ENCODE measurements around the gene SLCO3A1.

Gene SLCO3A1

DNA sequence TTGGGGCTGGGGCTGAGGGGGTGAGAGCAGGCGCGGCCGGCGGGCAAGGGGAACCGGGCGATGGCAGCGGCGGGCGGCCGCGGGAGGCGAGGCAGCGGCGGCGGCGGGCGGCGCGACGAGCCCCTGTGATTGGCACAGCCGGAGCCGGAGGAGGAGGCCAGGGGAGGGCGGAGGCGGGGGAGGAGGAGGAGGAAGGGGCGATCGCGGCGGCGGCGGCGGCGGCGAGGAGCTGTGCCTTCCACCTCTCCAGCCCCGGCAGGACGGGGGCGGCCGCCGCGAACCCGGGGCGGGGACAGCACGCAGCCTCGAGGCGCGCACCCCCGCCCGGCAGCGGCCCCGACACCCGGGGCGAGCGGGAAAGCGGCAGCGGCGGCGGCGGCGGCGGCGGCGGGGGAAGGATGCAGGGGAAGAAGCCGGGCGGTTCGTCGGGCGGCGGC is at the start of gene SLCO3A1:
Gene SLCO3A1, plus strand, starts transcription at position 198 of the 437 bp plus-strand sequence.
- peak in 1 of 3 experiments; percentile 44 for DNase-seq (ENCODE audit: low read depth in 2 of 3, low spot score in 2 of 3)

DNA sequence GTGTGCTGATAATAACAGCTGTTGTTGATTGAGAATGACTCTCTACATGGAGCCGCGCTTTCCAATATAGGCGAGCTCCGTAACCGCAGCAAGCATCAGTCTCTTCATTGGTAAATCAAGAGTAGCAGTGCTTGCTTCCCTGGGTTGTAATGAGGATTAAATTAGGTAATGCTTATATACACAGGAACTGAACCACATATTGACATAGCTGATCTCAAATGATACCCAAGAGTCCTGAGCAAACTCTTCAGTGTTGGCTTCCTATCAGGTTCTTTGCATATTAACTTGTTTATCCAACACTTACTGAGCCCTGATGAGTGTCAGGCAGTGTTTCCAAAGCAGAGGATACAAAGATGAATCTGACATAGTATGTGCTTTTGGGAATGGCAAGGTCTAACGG is 46.4 kb upstream of the SLCO3A1 start:
- DNase-seq (ENCODE audit: low read depth in 2 of 3, low spot score in 2 of 3): no peak

DNA sequence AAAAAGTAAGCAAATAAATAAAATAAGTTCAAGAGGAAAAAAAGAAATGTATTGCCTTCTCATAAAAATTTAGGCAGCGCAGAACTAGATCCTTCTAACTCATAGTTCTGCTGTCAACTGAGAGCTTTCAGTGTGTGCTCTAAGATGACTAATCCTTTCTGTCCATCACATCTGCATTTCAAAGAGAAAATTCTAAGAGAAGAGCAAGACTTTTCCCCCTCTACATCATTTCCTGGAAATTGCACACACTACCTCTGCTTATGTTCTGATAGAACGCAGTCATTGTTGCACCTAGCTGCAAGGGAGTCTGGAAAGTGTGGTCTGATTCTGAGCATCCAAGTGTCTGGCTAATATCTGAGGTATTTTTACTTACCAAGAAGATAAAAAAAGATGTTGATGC is 39.6 kb upstream of the SLCO3A1 start:
- DNase-seq (ENCODE audit: low read depth in 2 of 3, low spot score in 2 of 3): no peak

DNA sequence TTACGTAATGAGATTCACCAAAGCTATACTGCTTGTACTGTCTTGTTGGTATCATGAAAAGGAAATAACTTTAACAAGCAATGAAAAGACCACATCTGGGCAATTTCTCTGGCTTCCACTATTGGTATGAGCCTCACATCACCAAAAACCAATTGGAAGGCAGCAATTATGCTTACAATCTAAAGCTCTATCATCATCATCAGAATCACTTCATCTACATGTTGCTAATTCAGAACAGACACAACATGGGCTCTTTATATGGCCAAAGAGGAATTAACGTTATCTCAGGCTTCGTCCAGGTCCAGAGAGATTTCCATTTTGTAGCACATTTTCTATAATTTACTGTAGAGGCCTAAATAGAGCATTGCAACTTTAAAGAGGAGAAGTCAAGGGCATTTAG is 36.6 kb upstream of the SLCO3A1 start:
- no peak for DNase-seq (ENCODE audit: low read depth in 2 of 3, low spot score in 2 of 3)

DNA sequence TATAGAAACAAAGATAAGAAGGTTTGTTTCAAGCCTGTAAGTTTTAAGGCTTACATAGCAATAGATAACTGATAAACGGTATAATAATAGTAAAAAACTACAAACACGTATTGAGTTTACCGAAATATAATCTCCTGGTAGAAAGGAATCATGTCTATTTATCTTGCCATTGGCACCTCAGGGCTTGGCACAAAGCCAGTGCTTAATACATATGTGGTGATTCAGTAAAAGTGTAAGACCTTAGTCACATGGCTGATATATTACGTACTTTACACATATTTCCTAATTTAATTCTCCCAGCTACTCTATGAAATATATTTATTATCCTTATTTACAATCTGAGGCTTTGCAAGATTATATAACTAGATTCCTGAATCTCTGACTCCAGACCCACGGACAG is 32.0 kb upstream of the SLCO3A1 start:
- DNase-seq (ENCODE audit: low read depth in 2 of 3, low spot score in 2 of 3): no peak

DNA sequence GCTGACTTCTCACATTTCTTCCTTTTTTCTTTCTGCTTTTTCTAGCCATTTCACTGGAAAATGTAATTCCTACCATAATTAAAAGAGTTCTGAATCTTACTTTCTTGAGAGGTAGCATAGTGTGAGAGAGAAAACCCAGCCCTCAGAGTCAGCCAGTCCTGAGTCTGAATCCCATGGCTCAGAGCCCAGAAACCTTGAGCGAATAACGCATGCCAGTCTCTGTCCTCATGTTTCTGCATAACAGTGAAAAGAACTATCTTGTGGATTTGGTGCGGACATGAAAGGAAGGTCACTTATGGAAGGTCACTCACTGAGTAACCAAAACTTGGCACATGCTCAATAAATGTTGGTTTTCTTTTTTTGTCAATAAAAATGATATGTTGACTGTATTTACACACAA is 29.3 kb upstream of the SLCO3A1 start:
- no peak for DNase-seq (ENCODE audit: low read depth in 2 of 3, low spot score in 2 of 3)

DNA sequence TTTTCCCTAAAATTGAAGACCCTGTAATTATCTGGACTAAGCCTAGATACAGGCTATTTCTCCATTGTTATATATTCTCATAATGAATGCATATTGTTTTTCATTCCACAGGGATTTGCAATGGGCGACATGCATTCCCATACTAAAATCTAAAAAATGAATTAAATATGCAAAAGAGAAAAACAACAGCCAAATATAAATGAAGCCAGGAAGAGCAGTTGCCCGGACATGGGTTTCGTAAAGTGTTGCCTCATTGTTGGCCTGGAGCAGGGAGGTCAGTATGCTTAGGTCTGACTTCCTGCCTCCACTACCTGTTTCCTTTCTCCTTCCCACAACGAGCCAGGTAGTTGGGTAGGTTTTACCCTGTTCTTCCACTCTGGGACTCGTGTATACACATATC is 27.1 kb upstream of the SLCO3A1 start:
- DNase-seq (ENCODE audit: low read depth in 2 of 3, low spot score in 2 of 3): no peak

DNA sequence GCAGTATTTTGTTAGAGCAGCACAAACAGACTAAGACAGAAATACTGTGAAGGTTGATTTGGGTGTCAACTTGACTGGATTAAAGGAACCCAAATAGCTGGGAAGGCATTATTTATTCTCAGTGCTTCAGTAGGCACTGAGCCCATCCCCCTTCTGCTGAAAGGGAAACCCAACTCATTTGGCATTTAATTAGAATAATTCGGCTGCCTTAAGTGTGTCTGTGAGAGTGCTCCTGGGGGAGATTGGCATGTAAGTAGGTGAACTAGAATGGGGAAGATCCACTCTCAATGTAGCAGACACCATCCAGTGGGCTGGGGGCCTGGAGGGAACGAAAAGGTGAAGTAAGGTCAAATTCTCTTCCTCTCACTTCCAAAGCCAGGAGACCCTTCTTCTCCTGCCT is 20.5 kb upstream of the SLCO3A1 start:
- no peak for DNase-seq (ENCODE audit: low read depth in 2 of 3, low spot score in 2 of 3)

DNA sequence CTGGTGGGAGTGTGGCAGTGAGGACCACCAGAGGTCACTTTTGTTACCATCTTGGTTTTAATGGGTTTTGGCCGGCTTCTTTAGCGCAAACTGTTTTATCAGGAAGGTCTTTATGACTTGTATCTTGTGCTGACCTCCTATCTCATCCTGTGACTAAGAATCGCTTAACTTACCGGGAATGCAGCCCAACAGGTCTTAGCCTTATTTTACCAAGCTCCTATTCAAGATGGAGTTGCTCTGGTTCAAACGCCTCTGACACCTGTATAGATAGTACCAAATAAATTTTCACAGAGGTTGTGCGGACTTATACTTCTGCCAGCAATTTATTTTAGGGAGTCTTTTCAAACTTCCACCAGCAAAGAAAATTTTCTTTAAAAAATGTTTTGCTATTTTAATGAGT is 13.6 kb upstream of the SLCO3A1 start:
- no peak for DNase-seq (ENCODE audit: low read depth in 2 of 3, low spot score in 2 of 3)

DNA sequence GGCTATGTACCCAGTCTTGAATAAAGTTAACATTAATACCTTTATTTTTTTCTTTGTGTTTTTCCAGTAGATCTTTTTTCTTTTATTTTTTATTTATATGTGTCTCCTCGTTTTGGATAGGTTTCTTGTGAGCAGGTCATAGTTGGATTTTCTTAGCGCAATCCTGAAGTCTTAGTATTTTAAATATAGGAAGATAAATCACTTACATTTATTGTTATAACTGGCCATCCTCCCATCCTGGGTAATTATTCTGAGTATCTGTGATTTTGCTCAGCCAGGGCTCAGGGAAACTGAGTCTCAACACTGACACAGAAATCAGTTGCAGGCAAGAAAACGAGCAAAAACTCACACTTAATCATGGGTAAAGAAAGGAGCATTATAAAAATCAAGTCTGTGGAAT is 11.6 kb upstream of the SLCO3A1 start:
- DNase-seq (ENCODE audit: low read depth in 2 of 3, low spot score in 2 of 3): no peak

DNA sequence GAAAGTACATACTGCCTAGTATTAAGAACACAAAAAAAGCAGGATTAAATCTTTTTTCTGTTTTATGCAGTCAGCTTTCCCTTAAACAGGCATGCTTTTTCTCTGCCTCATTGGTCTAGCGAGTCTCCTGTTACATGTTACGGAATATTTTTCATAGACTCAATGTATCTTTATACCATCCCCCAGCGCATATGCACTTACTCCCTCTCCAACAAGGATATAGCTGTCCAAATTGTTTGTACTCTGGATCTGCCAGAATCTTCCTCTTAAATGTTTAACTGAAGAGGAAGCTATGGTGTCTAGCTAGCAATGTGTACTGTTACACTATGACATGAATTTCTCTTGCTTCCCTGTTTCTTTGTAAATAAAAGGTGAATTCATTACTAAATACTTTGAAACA is 9.2 kb upstream of the SLCO3A1 start:
- no peak for DNase-seq (ENCODE audit: low read depth in 2 of 3, low spot score in 2 of 3)

DNA sequence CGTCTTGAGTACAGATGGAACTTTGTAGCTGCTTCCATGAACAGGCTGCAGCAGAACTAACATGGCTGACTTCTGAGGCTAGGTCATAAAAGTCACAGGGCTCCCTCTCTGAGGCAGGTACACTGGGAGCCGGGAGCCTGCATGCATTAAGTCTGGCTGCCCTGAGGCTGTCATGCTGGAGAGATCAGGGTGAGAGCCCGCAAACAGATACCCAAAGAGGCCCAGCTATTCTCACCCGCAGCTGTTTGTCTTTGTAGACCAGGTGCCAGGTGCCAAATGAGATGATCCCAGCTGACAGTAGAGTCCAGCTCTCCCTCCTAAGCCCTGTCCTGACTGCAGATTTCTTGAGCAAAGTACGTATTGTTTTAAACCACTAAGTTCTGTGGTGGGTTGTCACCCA is 8.6 kb upstream of the SLCO3A1 start:
- no peak for DNase-seq (ENCODE audit: low read depth in 2 of 3, low spot score in 2 of 3)

DNA sequence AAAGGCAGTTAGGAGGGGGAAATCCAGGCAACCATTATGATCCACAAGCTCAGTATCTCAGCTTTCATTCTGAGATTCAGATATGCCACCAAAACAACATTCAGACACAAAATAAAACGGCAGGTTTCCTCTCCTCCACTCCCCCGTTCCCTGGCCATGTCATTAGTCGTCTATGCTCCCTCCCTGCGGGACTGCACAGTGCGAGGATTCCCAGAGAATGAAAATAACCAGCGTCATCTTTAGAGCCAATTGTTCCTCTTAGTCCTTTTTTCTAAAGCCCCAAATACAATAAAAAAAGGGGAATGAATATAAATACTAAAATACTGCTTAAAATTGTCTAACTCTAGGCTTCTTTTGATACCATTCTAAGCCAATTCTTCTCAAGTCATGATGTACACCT is 7.8 kb upstream of the SLCO3A1 start:
- DNase-seq (ENCODE audit: low read depth in 2 of 3, low spot score in 2 of 3): no peak

DNA sequence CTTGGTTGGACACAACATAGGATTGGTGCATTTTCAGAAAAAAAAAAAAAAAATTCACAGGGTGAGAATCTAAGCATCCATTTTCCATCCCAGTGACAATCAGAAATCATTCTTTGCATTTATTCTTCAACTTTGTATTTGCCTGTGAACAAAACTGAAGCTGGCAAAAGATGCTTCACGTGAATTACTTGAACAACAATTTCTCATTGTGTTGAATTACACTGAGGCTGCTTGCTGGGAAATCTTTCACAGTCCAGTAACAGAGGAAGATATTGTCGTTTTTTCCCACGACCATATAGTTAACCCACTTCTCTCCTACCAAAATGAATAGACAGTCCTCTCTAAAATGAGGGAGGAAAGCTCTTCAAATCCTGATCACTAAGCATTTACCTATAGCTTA is 4.3 kb upstream of the SLCO3A1 start:
- DNase-seq (ENCODE audit: low read depth in 2 of 3, low spot score in 2 of 3): no peak

DNA sequence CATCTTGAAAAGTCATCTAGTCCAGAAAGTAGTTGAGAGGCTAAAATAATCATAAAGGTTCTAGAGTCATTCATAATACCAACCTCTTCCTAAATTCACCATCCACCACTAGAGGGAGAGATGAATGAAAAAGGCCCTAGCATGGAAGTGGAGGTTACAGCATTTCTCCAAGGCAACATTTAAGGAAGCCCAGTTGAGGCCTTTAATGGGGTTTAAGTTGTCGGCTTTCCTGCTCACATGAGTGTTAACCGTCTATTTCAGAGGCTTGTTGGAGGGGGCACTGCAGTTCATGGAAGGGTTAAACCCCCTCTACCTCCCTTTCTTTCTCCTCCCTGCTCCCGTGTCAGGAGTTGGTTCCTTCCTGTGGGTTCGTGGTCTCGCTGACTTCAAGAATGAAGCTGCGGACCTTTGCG is 3.8 kb upstream of the SLCO3A1 start:
- no peak for DNase-seq (ENCODE audit: low read depth in 2 of 3, low spot score in 2 of 3)

DNA sequence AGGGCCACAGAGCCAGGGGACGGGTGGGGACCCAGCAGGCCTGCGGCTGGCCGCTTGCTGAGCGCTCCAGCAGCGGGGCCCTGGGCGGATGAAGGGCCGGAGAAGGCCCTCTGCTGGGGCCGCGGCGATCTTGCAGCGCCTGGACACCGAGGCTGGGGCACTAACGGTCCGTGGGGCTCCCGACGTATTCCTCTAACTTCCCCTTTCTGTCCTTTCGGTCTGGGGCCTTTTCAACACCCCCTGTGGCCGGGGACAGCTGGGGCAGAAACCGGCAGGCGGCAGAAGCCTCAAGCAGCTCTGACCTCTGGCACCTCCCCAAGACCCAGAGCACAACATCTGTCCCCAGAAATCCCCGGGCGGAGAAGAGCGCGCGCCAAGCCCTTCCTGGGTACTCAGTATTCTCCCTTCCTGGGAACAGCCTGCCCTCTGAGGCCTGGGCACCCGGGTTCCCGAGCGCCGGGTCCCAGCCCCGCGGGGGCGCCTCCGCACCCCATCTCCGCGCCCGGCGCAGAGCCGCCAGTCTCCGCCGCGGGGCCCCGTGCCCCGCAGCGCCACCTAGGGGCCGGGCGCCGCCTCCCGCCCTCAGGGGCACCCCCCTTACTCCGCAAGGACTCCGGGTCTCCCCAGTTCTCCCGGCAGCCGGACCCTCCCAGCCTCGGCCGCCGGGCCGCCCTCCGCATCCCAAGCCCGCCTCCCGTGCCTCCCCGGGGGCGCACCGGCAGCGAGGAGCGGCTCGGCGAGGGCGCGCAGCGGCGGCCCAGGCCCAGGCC is 582 bp upstream of the SLCO3A1 start:
- DNase-seq (ENCODE audit: low read depth in 2 of 3, low spot score in 2 of 3): peak; percentile 42 to 56 (median 50)

DNA sequence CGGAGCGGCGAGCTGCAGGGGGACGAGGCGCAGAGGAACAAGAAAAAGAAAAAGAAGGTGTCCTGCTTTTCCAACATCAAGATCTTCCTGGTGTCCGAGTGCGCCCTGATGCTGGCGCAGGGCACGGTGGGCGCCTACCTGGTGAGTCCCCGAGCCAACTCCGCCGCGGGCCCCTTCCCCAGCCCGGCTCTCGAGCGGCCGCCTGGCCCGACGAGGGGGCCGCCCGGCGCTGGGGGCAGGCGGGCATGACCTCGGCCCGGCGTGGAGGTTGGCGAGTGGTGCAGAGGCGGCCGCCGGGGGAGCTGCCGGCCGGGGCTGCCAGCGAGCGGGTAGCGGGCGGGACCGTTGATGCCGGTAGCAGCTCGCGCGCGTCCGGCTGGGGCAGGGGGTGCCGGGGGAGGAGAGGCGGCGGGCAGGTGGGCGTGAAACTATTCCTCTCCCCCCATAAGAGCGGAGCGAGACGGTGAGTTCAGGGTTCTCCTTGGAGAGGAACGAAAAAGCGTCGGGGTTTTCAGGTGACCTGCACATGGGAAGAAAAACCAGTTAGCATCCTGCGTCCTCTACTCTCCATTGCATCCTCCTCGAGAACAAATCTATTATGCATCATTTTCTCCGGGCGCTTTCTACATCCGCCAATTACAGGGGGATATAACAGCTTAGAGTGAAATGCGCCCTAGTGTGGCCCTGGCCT is 585 bp downstream of the SLCO3A1 start:
- no peak for DNase-seq (ENCODE audit: low read depth in 2 of 3, low spot score in 2 of 3)

DNA sequence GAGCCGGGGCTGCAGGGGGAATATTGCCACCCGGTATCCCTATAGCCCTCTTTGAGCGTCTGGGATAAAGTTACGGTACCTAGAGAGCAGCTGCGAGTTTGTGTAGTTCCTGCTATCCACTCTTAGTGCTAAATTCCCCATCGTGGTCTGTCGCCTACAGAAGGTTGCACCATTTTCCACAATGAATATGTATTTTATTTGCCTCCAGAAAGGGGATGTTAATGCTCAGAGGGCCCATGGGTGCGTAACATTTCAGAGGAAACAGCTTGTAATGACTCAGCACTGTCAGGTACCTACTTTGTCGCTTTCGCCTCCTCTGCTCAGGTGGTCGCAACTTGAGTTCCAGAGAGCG is 1.1 kb downstream of the SLCO3A1 start:
- no peak for DNase-seq (ENCODE audit: low read depth in 2 of 3, low spot score in 2 of 3)

DNA sequence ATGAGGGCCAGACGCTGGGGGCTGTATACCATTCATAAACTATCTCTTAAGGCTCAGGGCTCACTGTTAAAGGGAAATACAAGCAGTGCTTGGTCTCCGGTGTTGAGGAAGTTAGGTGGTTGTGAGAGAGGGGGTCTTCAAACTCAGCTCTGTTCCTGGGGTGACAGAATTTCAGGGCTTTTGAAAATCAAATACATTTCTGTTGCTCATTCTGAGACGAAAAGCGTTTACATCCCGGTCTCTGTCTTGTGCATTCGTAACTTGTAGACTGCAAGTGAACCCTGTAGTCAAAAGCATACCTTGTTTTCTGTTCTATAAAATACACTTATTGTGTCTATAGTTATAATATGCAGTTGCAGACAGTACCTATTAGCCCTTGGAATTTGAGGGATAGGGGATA is 1.7 kb downstream of the SLCO3A1 start:
- DNase-seq (ENCODE audit: low read depth in 2 of 3, low spot score in 2 of 3): no peak

DNA sequence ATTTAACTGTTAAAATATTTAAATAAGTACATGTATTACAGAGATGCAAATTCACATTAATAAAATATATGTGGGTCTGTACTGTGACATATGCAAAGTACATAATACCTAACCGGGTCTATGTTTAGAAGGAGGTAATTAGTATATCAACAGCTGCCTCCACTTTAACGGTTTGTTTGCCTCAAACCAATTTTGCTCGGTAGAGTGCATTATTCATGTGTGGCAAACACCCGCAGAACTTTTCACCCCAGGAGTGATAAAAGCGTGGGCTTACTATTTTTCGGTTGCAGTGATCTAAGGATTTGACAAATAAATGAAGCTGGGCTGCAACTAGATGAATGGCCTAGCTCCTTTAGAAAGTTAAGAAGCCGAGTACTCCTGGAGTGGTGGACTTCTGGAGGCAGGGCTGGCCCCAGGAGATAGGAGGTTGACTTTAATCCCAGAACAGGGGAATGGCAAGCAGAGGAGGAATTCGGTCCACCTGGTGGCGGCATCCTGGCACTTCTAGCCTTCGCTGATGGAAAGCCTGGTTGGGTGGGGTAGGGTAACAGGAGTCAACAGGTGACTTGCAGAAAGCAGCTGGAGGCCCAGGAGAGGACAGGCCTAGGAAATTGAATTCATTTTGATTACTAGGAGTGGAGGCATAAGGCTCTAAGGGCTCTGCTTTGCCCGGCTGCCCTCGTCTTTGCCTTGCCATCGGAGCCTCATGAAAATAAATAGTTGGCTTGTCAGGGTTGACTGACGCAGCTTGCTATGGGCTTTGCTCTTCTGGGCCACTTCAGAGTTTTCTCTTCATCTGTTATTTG is 2.4 kb downstream of the SLCO3A1 start:
- no peak for DNase-seq (ENCODE audit: low read depth in 2 of 3, low spot score in 2 of 3)

DNA sequence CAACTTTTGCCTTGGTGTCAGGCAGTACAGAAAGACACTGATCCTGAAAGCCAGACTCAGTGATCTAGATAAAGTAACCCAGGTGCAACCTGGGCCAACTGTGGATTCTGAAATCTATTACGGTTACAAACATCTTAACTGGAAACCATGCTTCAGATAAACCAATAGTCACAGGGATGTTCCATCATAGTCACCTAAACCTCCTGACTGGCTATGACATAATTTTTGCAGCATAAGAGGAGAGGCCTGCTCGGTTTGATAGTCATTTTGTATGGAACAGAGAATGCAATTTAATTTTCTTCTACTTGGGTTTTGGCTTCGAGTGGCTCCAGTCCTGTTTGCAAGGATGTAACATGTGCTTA is 3.7 kb downstream of the SLCO3A1 start:
- no peak for DNase-seq (ENCODE audit: low read depth in 2 of 3, low spot score in 2 of 3)

DNA sequence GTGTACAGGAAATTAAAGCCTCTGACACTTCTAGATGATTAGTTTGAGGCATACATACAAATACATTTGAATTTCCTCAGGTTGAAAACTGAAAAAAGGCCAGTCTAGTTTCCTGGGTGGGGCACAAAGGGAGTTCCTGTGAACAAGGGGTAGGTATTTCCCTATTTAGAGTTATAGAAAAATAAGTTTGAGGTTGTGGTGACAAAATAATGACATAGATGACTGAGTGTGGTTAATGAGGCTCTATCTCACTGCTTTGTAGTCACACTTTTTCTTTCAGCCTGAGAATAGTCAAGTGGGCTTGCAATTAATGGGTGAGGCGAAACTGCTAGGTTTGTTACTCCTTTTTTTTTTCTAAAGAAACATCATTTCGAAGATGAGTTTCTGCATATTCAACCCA is 4.3 kb downstream of the SLCO3A1 start:
- no peak for DNase-seq (ENCODE audit: low read depth in 2 of 3, low spot score in 2 of 3)
